Mucosa of descending colon (tissue), 3 donors: ENCODE data around the gene TSPAN33. TPM values are rescaled to one million over a fixed set of nuclear protein-coding genes. Genes with fewer than 3 reads are reported as not detected.
A peak's percentile ranks its signal among the peaks of the same experiment; 100 is the strongest.

Experiments used
- ATAC-seq: fragments of 200-7000 bp; cut with Tn5 transposase; one replicate; pipeline ENCODE4 v1.9.1; 2020; ENCODE audit warnings: mild to moderate bottlenecking, moderate library complexity
- DNase-seq, 3 donors: peaks; one replicate each; pipeline ENCODE4 v3.0.0-alpha.2; 2020
- H3K36me3 ChIP-seq: fragments of 200-600 bp; one replicate; pipeline ENCODE4 v1.8.0; 2021; ENCODE audit warnings: low read depth, mild to moderate bottlenecking
- H3K4me1 ChIP-seq: fragments of 200-600 bp; one replicate; pipeline ENCODE4 v1.8.0; 2021; ENCODE audit warnings: low read depth, mild to moderate bottlenecking
- H3K4me3 ChIP-seq: fragments of 200-600 bp; one replicate; pipeline ENCODE4 v1.8.0; 2021; ENCODE audit warnings: mild to moderate bottlenecking
- H3K9me3 ChIP-seq: fragments of 200-600 bp; one replicate; pipeline ENCODE4 v1.8.0; 2021; ENCODE audit warnings: mild to moderate bottlenecking
- intact Hi-C, 2 donors: fragments of 100-400 bp; cut with DNase I in 1 of 2; cut with micrococcal nuclease in 1 of 2; formaldehyde crosslinking; loops; one replicate each; pipeline versions ENCODE4 v1.11.0 to v1.11.1; 2022; cut with DNase I, micrococcal nuclease
- total RNA-seq, 3 donors: library from RNA; stranded (reverse); fragmentation: NEBNext Ultra II Directional in 2 of 3; extraction: Animal tissue kit (Norgen Biotek cat#: 25700) in 2 of 3; gene quantifications; one replicate each; pipeline versions ENCODE4 v1.2.1 to v1.2.4, GENCODE V29; 2021 to 2023
- TF ChIP-seq, protein P1 (sequence below): fragments of 200-600 bp; IDR thresholded peaks from one replicate; pipeline ENCODE4 v1.8.0; 2022; ENCODE audit warnings: antibody characterized with exemption, mild to moderate bottlenecking
- donor health status: DM: no; HTN: no; CAD: no; lungs with moderate emphysema.
- donor health status: DM: no; HTN: no; CAD: no.
- donor health status: DM: no; HTN: yes; CAD: no.

Gene TSPAN33
- total RNA-seq, 3 donors from 2014 or later = 9.8 to 15.1 (median 10.0) TPM

DNA sequence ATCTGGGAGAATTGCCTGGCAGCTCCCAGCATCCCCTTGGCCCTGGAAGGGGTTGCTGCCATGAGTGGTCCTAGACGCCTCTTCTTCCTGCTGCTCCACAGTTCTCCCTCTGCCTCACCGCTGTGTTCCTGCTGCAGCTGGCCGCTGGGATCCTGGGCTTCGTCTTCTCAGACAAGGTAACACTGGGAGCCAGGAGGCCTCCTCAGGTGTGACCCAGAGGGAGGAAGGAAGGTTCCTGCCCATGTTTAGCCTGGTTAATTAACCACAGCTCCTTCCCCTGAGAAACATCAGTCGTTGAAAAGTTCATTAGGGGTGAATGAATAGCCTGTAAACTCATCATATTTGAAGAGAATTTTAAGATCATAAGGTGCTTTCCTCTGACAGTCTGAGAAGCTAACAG lies 18.2 kb downstream of the TSPAN33 start:
- H3K36me3 ChIP-seq = no peaks in the 10 kb centered on the region
- intact Hi-C loops = loop anchor here in 1 of 2 donors (5.0 kb wide), 1 partner anchor 45 kb away; no protein-coding TSS in a partner anchor
- TF ChIP-seq, protein P1, sequence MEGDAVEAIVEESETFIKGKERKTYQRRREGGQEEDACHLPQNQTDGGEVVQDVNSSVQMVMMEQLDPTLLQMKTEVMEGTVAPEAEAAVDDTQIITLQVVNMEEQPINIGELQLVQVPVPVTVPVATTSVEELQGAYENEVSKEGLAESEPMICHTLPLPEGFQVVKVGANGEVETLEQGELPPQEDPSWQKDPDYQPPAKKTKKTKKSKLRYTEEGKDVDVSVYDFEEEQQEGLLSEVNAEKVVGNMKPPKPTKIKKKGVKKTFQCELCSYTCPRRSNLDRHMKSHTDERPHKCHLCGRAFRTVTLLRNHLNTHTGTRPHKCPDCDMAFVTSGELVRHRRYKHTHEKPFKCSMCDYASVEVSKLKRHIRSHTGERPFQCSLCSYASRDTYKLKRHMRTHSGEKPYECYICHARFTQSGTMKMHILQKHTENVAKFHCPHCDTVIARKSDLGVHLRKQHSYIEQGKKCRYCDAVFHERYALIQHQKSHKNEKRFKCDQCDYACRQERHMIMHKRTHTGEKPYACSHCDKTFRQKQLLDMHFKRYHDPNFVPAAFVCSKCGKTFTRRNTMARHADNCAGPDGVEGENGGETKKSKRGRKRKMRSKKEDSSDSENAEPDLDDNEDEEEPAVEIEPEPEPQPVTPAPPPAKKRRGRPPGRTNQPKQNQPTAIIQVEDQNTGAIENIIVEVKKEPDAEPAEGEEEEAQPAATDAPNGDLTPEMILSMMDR = no peak
- DNase-seq = no peak
- no peak overlapping the region for H3K4me3 ChIP-seq
- no peaks in the 10 kb centered on the region for H3K9me3 ChIP-seq
- no peaks in the 10 kb centered on the region for H3K4me1 ChIP-seq
- no peak for ATAC-seq

DNA sequence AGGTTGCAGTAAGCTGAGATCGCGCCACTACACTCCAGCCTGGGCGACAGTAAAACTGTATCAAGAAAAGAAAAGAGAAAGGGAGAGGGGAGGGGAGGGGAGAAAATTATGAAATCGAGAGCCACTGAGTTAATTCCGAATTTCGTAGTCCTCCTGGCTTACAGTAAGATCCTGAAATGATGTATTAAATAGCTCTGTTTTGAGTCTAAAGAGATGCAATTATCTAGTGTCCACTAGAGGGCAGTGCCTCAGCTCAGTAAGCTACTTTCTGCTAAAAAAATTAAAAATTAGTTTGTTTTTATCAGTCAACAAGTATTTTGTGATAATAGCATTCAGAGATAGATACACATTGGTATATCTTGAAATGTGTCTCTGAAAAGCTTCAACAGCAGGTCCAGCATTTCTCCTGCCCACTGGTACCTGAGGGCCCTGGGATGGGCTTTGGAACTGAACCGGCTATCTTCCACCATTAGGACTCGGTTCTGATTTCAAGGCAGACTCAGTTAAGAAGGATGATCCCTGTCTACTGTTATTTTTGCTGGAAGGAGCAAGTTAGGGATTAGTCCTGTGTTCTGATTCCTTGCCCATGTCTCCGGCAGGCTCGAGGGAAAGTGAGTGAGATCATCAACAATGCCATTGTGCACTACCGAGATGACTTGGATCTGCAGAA lies 19.5 kb downstream of the TSPAN33 start:
- Histone ChIP-seq H3K4me1 (no peaks in the 10 kb centered on the region), H3K4me3 (no peak overlapping the region), H3K36me3 (no peaks in the 10 kb centered on the region), H3K9me3 (no peaks in the 10 kb centered on the region)
- peak; percentile 34 for ATAC-seq
- DNase-seq = peak in 1 of 3 donors; percentile 39
- TF ChIP-seq, protein P1 = peak; percentile 55
- intact Hi-C loops = loop anchor here (1.0 to 5.0 kb wide), 2 partner anchors 43 to 46 kb away; no protein-coding TSS in a partner anchor

DNA sequence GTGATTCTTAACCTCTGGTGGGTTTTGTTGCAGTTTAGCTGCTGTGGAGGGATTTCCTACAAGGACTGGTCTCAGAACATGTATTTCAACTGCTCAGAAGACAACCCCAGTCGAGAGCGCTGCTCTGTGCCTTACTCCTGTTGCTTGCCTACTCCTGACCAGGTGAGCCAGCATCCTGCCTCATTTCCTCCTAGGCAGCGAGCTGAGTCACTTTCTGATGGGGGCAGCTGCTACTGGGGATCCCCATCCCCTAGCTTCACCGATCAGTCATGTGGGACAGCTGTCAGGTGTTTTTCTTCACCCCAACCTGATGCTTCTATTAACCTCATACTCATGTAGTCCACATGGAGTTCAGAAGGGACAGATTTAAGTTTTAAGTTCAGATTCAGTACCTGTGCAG lies 22.2 kb downstream of the TSPAN33 start:
- Histone ChIP-seq H3K36me3 (no peaks in the 10 kb centered on the region), H3K9me3 (no peaks in the 10 kb centered on the region), H3K4me3 (no peak overlapping the region), H3K4me1 (peaks cover 7% of the 10 kb centered on the region)
- ATAC-seq (no peak), DNase-seq (no peak)
- TF ChIP-seq, protein P1 = no peak
- intact Hi-C loops = no loop called here

DNA sequence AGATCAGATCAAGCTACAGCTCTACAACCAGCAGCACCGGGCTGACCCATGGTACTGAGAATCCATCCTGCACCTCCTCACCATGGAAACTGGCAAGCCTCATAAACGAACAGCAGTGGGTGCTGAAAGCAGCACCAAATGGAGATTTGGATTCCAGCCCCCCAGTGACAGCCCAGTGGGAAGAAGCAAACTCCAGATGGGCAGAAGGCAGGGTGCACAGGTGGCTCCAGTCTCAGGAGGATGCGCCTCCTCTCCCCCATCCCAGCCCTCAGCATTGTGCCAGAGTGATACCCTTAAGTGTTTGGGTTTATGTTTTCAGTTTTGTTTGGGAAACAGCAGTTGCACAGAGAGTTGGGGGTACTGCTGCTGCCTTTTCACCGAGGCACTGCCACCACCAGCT lies 23.3 kb downstream of the TSPAN33 start:
- intact Hi-C loops = no loop called here
- ATAC-seq = no peak

DNA sequence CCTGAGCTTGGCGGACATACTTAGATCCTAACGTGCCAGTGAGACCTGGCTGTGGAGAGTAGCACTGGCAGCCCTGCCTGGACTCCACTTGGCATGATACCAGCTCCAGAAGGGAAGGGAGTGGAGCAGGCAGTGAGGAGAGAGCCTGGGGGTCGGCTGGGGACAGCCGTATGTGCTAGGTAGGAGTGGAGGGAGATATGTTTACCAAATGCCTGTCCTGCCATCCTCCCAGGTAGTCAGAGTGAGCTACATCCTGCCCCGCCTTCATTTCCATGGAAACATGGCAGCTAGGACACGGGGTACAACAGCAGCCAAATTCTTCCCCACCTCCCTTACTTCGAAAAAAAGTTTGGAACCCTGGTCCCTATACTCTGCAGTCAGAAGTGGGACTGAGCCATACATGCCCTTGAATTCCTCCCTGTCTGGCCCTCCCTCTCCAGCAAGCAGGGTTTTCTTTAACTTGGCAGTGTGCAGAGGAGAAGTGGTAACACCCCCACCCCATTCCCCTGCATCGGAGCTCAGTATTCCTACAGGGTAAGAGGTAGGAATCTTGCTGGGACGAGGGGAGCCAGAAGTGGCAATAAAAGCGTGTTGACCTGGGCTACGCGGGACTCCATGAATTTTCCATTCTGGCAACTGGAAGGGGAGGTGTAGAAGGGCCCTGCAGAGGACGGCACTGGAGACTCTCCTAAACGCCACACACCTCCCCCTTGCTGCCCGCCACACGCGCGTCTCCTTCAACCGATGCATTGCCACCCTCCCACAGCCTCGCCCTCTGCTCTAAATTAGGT lies 23.9 kb downstream of the TSPAN33 start:
- ATAC-seq (peak; percentile 30), DNase-seq (no peak)
- intact Hi-C loops = no loop called here
- TF ChIP-seq, protein P1 = no peak
- H3K9me3 ChIP-seq = no peaks in the 10 kb centered on the region
- no peak overlapping the region for H3K4me3 ChIP-seq
- H3K4me1 ChIP-seq = peaks cover 7% of the 10 kb centered on the region
- H3K36me3 ChIP-seq = no peaks in the 10 kb centered on the region

More for the DNA sequence above, 23.3 kb downstream of the TSPAN33 start:
- TF ChIP-seq, protein P1 = no peak
- Histone ChIP-seq H3K4me3 (no peak overlapping the region), H3K36me3 (no peaks in the 10 kb centered on the region), H3K9me3 (no peaks in the 10 kb centered on the region), H3K4me1 (peaks cover 7% of the 10 kb centered on the region)
- DNase-seq = no peak
